GM21526 (cell line): ENCODE measurements around the gene SMARCA2.
A peak's percentile ranks its signal among the peaks of the same experiment; 100 is the strongest.

Experiments used
- ATAC-seq: cut with Tn5 transposase; IDR thresholded peaks from one replicate; pipeline ENCODE4 v1.9.1; 2021; ENCODE audit warnings: moderate library complexity; ENCODE audit not compliant: unreplicated experiment, low FRiP score

The SMARCA2 gene

DNA sequence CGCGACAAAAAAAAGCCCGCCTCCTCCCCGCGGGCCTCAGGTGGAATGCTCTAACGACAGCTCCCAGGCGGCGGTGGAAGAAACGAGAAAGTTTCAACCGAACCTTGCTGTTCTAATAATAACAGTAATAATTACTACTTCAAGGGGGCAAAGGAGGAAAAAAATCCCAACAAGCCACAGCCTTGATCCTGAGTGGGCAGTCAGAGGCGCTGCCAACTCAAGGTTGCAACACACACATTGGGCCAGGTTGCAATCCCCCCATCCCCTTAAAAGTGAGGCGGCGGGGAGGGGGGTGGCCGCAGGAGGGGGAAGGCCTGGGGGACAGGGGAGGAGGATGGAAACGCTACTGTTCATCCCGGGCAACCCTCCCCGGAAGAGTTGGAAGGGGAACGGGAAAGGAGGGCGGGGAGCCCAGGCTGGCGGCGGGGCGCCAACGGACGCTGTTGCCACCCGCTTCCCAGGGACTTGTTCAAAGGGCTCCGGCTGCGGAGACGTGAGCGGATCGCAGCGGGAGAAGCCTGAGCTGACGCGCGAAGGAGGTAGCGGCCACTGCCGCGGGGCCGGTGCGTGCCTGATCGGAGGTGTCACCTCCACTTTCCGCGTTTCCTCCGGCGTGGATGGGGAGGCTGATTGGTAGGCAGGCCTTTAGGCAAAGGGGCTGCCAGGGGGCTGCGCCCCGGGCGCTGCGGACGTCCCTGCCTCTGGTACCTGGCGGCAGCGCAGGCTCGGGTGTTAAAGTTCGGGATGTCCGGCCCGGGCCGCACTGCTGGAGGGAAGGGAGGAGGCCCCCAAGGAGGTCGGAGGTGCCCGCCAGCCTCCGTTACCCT is 647 bp downstream of the SMARCA2 start:
- ATAC-seq = peak; percentile 0

DNA sequence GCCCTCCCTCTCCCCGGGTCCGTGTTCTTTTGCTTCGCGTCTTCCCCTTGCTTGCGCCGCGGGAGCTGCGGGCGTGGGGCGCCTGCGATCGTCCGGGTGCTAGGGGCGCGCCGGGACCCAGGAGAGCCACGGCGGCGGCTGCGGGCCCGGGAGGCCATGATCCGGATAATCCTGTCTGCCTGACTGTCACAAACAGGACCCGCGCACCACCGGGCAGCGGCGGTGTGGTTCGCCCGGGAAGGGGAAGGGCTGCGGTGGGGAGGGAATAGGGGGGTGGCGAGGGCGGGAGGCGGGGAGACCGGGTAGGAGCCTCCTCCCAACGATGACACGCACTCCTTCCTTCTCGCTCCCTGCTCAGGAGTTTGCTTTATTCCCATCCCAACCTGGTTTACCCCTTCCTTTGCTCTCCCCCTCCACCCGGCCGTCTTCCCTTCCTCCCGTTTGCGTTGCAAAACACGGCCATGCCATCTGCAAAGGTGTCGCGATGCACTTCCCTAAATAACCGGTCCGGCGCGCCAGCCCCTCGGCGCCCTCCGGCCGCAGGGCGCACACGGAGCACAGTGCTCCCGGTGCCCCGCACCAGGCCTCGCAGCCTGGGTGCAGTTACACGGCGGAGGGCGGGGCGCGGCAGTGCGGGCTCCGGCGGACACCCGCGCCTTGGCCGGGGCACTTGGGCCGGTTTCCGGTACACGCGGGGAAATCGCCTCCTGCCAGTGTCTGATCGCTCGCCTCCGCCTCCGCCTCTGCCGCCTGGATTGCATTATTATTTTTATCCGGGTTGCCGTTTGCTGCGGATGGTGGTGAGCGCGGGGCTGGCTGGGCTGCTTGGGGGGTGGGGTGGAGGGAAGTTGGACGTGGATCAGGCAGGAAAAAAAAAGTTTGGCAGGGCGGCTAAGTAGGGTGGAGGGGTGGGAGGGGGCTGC is 1.5 kb downstream of the SMARCA2 start:
- peak; percentile 0 for ATAC-seq

DNA sequence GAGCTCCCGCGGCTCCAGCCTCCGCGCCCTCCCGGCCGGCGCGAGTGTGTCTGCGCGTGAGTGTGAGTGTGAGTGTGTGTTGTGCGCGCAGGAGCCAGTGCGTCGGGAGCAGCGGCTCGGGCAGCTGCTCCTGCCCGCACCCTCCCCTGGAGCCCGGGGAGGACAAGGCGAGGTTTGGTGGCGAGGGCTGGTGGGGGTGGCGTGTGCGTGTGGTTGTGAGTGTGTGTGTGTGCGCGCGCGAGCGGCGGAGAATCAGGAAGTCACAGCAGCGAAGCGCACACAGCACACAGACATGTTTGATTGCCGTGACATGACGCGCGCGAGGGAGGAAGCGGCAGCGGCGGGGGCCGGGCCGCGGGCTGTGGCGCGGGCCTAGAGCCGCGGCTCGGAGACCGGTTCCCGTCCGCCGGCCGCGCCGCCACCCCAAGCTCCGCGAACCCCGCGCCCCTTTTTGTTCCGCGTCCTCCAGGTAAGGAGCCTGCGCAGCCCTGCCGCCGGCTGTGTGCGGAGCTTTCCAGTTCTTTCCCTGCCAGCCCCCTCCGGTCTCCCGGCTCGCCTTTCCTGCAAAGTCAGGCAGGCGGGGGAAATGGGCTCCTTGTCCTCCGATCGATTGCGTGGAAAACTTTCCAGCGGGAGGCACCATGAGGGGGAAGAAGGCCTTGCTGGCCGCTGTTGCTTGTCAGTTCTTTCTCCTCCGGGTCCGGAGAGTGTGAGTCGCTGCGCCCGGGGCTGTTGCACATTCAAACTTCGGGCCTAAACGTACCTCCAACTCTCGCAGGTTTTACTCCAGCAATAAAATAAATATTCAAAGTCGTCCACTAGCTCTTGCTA is 2.4 kb downstream of the SMARCA2 start:
- peak; percentile 25 for ATAC-seq

DNA sequence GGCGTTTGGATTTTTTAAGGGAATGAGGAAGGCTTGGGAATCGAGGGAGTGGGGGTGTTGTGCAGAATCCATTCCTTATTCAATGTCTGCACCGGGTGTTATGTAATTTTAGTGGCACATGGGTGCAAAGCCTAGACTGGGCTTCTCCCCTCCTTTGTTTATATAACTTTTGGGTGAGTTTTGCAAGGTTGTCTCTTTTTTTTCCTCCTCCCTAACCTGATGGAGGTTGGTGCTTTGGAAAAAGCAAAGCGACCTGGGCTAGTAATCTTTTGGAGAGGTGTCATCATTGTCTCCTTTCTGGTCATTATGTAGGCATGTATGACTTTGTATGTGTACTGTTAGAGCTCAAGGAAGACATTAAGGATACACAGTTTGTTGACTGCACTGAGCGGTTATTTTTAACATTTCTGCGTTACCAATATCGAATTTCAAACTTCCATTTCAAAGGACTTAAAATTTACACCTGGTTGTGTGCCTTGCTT is 3.1 kb downstream of the SMARCA2 start:
- no peak for ATAC-seq

DNA sequence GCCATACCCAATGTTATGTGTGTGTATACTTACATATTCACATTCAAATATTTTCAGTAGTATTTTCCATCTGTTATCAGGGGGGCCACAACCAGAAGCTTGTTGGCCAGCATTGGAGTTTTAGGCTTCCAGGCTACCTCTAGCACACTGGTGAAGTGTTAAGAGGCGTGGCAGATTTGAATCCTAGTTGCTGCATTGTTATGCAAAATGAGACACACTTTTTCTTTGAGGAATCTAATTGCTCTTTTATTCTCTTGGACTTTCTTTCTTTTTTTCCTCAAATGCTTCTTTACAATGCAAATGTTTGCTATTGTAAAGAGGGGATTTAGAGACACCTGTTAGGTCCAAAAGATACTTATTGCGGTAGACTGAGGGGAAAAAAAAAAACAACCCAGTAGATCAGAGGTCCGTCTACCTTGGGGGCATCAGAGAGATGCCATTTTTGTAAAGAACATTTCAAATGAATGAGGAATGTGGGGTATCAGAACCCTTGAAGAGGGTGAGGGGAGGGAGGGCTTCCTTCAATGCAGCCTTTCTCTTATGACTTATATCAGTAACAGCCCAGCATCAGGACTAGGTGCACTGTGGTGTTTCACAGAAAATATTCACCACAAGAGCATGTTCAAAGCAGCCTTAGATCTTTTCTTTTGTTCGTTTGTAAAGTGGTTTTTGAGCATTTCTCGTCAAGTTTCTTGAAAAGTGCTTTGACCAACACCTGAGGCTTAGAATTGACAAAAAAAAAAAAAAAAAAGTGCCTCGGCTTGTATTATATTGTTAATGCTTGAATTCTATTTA is 3.8 kb downstream of the SMARCA2 start:
- ATAC-seq = no peak

DNA sequence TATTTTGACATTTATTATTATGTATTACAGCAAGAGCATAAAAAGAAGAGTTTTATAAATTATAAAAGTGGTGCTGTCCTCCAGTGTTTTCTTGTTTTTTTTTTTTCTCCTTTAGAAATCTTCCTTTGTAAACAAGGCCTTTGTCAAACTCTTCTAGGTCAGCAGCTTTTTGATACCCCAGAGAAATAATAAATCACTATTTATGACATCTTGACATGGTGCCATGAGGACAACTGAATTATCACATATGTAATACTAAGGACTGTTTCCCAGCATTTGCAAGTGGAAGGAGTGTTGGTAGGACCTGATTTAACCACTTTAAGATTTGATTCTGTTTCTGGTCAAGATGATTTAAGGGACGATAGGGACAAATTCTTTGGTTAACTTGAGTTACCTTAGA is 4.6 kb downstream of the SMARCA2 start:
- no peak for ATAC-seq

DNA sequence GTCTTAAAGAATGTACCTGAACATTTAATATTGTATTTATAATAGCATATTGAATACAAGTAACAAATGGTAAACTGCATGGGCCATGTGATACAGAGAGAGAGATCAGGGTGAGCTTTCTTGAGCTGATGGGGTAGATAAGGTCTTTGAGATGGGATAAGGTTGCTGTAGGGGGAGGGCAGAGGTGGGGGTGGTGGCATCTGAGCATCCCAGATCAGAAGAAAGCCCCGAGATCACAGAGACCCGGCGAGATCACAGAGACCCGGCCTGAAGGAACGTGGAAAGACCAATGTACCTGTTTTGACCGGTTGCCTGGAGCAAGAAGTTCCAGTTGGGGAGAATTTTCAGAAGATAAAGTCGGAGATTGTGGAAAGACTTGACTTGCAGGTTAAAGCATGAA is 6.6 kb downstream of the SMARCA2 start:
- ATAC-seq = no peak

DNA sequence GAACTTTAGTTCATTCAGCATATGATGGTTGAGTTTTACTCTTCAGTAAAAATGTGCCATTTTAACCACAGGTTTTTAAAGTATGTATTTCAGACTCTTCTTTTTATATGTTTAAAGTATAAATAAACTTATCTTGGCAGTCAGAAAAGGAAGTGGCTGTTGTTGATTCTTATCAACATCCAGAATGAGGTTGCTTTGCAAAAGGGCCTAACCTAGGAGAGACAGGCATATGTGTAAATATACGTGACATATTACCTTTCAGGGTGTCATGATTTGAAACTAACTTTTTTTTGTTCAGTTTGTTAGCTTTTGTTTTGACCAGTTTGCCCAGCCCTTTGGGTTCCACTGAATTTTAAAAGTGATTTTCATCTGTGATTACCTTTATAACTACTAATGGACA is 7.4 kb downstream of the SMARCA2 start:
- ATAC-seq = no peak

DNA sequence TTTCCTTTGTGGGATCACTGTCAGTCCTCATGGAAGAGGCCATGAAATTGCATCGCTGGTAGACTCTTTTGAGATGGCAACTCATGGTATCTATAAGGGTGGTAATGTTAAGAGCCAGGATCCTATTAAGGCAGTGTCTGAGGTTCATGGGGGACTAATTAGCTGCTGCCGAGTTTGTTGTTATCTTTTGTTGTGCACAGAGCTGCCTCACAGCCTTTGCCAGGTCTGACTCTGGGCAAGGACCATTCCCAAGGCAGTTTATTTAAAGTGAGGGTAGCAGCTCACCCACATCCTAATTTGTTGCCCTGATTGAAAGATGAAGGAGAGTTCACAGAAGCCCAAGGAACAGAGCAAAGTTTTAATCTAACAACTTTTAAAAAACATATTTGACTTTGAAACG is 7.9 kb downstream of the SMARCA2 start:
- no peak for ATAC-seq

DNA sequence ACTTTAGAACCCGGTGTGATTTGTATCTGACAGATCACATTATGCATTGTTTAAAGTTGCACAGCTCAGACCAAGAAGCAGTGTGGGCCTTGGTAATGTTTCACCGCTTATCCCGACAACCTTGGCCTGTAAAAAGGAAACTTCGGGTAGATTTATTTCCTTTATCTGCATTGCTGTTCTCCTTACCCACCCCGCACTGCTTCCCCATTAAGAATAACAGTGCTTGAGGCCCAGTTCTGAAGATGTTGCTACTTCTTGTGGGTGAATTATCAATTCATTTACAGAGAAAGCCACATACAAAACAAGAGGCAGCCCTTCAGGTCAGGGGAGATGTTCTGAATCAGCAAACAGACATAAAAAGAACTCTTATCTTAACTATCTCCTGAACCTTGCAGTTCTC is 8.4 kb downstream of the SMARCA2 start:
- ATAC-seq = no peak

DNA sequence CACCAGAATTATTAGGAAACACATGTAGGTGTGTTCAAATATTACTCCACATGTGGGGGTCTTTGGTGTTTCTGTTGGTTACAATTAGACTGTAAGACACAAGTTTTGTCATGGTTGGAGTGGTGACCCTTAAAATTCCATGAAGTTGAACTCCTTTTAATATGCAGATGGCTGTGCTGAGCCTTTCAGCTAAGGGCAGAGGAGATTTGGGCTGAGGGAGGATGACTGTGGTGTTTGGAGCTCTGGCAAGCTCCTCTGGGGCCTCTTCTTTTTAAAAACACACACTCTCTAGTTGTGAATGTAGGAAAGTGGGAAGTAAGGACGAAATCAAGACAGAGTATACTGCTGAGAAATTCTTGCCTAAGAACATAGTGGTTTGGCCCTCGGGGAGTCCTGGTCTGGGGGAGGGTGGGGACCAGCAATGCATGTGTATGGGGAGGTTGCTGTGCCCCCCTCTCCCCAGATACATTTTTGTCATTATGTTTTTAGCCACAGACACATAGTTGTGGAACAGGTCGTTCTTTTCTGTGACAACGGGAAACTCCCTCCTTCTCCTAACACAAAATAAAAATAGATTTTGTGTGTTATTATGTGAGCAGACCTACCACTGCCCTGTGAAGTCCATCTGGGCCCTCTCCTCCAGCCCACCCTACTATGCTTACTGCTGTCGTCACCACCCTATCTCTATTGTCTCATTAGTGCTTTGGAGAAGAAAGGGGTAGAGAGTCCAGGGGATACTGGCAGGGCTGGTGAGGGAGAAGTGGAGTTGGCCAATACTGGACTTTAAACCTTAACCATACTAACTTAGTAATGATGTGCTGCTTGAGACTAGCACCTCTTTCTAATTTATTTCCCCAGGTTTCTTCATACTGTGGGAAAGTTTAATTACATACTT is 10.0 kb downstream of the SMARCA2 start:
- ATAC-seq = no peak

DNA sequence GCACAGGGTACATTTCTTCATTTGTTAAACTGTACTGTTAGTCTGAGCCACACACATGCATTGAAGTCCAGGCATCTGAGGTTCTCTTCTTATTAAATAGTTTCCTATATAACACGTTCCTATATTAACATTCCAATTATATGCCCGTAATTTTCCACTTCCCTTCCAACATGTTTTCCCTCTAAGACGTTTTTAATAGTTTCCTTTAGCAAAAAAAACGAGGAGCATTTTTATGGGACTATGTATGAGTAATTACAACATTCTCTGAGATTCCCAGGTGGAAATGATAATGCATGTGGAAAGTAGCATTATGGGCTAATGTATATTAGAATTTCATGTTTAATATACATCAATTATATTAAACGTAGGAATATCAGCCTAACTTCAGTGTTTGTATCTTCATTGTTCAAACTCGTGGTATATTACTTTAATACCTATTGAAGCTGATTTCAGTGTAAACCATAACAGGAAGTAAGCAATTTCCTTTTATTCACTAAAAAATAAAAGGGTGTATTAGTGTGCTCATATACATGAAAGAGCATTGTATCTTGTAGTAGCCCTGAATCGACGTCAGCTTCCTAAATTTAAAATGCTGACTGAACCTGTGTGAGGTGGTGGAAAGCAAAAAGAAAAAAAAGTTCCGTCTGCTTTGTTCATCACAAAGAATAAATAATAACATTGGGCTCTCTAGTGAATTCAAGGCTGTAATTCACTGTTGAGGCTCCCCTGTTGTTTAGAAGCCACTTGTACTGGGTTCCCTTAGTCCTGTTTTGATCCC is 11.3 kb downstream of the SMARCA2 start:
- ATAC-seq = no peak

DNA sequence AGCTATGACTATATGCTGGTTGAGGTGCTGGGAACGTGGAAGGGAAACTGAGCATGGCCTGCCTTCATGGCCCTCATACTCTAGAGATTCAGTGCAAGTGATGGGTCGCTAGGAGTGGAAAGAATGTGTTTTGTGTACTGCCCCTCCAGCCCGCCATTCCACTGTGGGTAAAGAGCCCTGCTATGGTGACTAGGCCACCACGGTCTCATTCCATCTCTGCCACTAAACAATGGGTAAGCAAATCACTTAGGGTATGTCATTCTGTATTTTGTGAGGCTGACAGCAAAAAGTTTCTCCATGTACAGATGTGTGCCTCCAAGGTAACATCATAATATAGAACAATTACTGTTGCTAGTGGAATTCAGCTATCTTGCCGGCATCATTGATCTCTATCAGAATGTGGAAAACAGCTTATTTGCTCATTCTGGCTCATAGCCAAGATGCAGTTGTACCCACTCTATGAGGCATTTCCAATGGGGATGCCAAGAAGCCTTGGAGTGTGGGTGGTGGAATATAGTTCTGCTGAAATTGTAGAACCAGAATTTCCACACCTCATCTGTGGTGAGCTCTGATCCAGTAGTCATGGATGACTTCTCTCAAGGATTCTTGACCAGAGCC is 12.5 kb downstream of the SMARCA2 start:
- no peak for ATAC-seq

DNA sequence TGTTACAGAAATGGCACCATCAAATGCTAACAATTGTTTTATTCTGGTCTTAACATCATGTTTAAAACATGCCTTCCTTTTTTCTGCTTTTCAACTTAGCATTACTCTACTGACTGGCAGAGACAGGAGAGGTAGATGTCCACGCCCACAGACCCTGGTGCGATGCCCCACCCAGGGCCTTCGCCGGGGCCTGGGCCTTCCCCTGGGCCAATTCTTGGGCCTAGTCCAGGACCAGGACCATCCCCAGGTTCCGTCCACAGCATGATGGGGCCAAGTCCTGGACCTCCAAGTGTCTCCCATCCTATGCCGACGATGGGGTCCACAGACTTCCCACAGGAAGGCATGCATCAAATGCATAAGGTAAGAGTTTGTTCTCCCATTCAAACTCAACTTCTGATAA is 13.7 kb downstream of the SMARCA2 start:
- ATAC-seq = no peak

DNA sequence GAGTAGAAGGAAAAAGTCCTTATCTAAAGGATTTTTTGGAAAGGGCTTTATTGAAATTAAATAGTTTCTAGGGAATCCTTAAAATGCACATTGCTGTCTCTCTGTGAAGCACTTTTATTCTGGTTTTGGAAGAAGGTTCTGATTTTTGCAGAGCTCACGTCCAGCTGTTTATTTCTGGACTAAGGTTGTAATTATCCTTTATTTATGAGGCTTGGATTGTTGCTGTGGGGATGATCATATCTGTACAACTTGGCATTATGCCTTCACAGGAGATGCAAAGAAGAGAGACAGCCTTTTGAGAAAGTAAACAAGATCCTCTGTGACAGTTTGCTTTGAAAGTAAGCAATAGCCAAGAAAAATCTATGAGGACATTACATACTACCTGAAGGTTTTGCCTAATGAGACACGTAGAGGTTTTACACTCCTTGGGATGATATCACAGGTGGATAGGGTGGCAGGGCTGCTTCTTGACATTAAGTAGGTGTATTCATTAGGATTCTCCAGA is 14.6 kb downstream of the SMARCA2 start:
- ATAC-seq = no peak

DNA sequence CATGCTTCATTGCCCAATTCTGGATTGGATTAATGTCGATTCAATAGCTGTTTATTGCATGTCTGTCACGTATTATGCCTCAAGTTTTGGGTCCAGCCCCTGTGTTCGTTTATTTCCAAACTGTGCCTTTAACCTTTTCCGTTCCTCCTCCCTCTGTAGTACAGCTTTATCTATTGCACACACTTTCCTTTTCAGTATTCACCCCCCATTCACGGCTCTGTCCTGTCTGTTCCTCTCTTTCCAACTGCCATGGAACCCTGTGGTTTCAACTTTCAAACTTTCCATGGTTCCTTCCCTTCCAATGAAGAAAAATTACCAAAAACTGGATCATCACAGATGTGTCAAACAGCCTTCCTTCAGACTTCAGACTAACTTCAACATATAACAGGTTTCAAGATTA is 17.1 kb downstream of the SMARCA2 start:
- ATAC-seq = no peak

DNA sequence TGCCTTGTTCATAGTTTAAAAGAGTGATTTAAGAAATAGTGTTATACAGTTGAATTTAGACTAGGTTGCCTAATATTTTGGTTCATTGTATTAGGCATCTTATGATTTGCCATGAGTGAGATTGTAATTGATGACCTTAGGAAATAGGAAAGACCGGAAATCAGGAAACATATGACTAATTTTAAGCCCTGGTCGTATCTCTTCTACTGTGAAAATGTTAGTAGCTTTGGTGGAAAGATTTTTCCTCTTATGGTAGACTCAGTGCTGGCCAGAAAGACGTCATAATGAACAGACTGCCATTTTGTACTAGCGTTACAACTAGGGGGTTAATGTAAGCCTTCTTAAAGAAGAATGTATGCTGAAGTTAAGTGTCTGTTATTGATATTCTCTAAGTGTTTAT is 21.7 kb downstream of the SMARCA2 start:
- ATAC-seq = no peak
